ENCODE results near the gene LIPJ. TPM values are rescaled to one million over a fixed set of nuclear protein-coding genes. Genes with fewer than 3 reads are reported as not detected.

Gene LIPJ
- total and polyA plus RNA-seq, 2 donors (not counting 1 experiment from before 2014, with no cell fraction given): under 0.01 TPM; not detected in 1

- Histone ChIP-seq H2AFZ (ENCODE audit: low read length) (no peak overlapping the region), H3K27me3 (ENCODE audit: control insufficient read depth, insufficient read depth, low read length) (no peaks in the 10 kb centered on the region), H3K9ac (ENCODE audit: insufficient read depth, low read length) (no peak overlapping the region), H4K20me1 (ENCODE audit: control insufficient read depth, extremely low read depth, insufficient read depth, low read length) (no peaks in the 10 kb centered on the region), H3K4me1 (ENCODE audit: control insufficient read depth, extremely low read depth, insufficient read depth, low read length) (no peaks in the 10 kb centered on the region), H3K4me3 (replicated peaks in 1 of 4; ENCODE audit: control extremely low read depth in 1 of 4, insufficient read depth in 1 of 4, low read depth in 3 of 4, low read length in 4 of 4) (no peak overlapping the region), H3K9me3 (ENCODE audit: control insufficient read depth, insufficient read depth, low read depth, low read length) (no peaks in the 10 kb centered on the region), H3K27ac (ENCODE audit: insufficient read depth, low read length) (no peak overlapping the region), H3K79me2 (ENCODE audit: control insufficient read depth, insufficient read depth, low read length) (no peaks in the 10 kb centered on the region), H3K4me2 (ENCODE audit: extremely low read depth, insufficient read depth, low read length) (no peak overlapping the region), H3K36me3 (ENCODE audit: control insufficient read depth, insufficient read depth, low read length) (no peaks in the 10 kb centered on the region)
- peak in 1 of 2 donors; percentile 36 for DNase-seq (ENCODE audit: low read depth in 2 of 2)
- TF ChIP-seq CTCF (conservative IDR thresholded peaks at IDR 0.05 in 1 of 2, IDR thresholded peaks at IDR 0.05 in 1 of 2; ENCODE audit: low read depth in 1 of 2, low read length in 2 of 2): no peak
- no peak for TF ChIP-seq EZH2 (IDR thresholded peaks at IDR 0.05; ENCODE audit: low read length, missing control alignments)
These were observed 42.3 kb upstream of the LIPJ start for GRCh38 chr10:88544140-88544870.

- Histone ChIP-seq H3K27me3 (ENCODE audit: control insufficient read depth, insufficient read depth, low read length) (no peaks in the 10 kb centered on the region), H4K20me1 (ENCODE audit: control insufficient read depth, extremely low read depth, insufficient read depth, low read length) (no peaks in the 10 kb centered on the region), H3K4me1 (ENCODE audit: control insufficient read depth, extremely low read depth, insufficient read depth, low read length) (no peaks in the 10 kb centered on the region), H3K36me3 (ENCODE audit: control insufficient read depth, insufficient read depth, low read length) (no peaks in the 10 kb centered on the region), H3K4me2 (ENCODE audit: extremely low read depth, insufficient read depth, low read length) (no peak overlapping the region), H3K27ac (ENCODE audit: insufficient read depth, low read length) (no peak overlapping the region), H3K9ac (ENCODE audit: insufficient read depth, low read length) (no peak overlapping the region), H3K4me3 (replicated peaks in 1 of 4; ENCODE audit: control extremely low read depth in 1 of 4, insufficient read depth in 1 of 4, low read depth in 3 of 4, low read length in 4 of 4) (no peak overlapping the region), H3K79me2 (ENCODE audit: control insufficient read depth, insufficient read depth, low read length) (no peaks in the 10 kb centered on the region), H3K9me3 (ENCODE audit: control insufficient read depth, insufficient read depth, low read depth, low read length) (no peaks in the 10 kb centered on the region), H2AFZ (ENCODE audit: low read length) (no peak overlapping the region)
- TF ChIP-seq EZH2 (IDR thresholded peaks at IDR 0.05; ENCODE audit: low read length, missing control alignments) (no peak), CTCF (conservative IDR thresholded peaks at IDR 0.05 in 1 of 2, IDR thresholded peaks at IDR 0.05 in 1 of 2; ENCODE audit: low read depth in 1 of 2, low read length in 2 of 2) (no peak)
- no peak for DNase-seq (ENCODE audit: low read depth in 2 of 2)
These were observed 41.2 kb upstream of the LIPJ start for GRCh38 chr10:88545359-88545758.

GRCh38 chr10:88546497-88546896 is 40.1 kb upstream of the LIPJ start:
- Histone ChIP-seq H3K9ac (ENCODE audit: insufficient read depth, low read length) (no peak overlapping the region), H3K4me3 (replicated peaks in 1 of 4; ENCODE audit: control extremely low read depth in 1 of 4, insufficient read depth in 1 of 4, low read depth in 3 of 4, low read length in 4 of 4) (no peak overlapping the region), H3K79me2 (ENCODE audit: control insufficient read depth, insufficient read depth, low read length) (no peaks in the 10 kb centered on the region), H3K4me1 (ENCODE audit: control insufficient read depth, extremely low read depth, insufficient read depth, low read length) (no peaks in the 10 kb centered on the region), H3K4me2 (ENCODE audit: extremely low read depth, insufficient read depth, low read length) (no peak overlapping the region), H3K27ac (ENCODE audit: insufficient read depth, low read length) (no peak overlapping the region), H3K9me3 (ENCODE audit: control insufficient read depth, insufficient read depth, low read depth, low read length) (no peaks in the 10 kb centered on the region), H4K20me1 (ENCODE audit: control insufficient read depth, extremely low read depth, insufficient read depth, low read length) (no peaks in the 10 kb centered on the region), H3K36me3 (ENCODE audit: control insufficient read depth, insufficient read depth, low read length) (no peaks in the 10 kb centered on the region), H3K27me3 (ENCODE audit: control insufficient read depth, insufficient read depth, low read length) (no peaks in the 10 kb centered on the region), H2AFZ (ENCODE audit: low read length) (no peak overlapping the region)
- DNase-seq (ENCODE audit: low read depth in 2 of 2): no peak
- TF ChIP-seq EZH2 (IDR thresholded peaks at IDR 0.05; ENCODE audit: low read length, missing control alignments): no peak
- TF ChIP-seq CTCF (conservative IDR thresholded peaks at IDR 0.05 in 1 of 2, IDR thresholded peaks at IDR 0.05 in 1 of 2; ENCODE audit: low read depth in 1 of 2, low read length in 2 of 2): no peak
